ENCODE measurements around the gene DNASE1L2. TPM values are rescaled to one million over a fixed set of nuclear protein-coding genes. Genes with fewer than 3 reads are reported as not detected.

DNASE1L2 gene
- total RNA-seq, 4 donors from 2014 or later = 0.34 to 0.82 TPM; not detected in 2

- TF ChIP-seq, protein P1, sequence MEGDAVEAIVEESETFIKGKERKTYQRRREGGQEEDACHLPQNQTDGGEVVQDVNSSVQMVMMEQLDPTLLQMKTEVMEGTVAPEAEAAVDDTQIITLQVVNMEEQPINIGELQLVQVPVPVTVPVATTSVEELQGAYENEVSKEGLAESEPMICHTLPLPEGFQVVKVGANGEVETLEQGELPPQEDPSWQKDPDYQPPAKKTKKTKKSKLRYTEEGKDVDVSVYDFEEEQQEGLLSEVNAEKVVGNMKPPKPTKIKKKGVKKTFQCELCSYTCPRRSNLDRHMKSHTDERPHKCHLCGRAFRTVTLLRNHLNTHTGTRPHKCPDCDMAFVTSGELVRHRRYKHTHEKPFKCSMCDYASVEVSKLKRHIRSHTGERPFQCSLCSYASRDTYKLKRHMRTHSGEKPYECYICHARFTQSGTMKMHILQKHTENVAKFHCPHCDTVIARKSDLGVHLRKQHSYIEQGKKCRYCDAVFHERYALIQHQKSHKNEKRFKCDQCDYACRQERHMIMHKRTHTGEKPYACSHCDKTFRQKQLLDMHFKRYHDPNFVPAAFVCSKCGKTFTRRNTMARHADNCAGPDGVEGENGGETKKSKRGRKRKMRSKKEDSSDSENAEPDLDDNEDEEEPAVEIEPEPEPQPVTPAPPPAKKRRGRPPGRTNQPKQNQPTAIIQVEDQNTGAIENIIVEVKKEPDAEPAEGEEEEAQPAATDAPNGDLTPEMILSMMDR (IDR thresholded peaks at IDR 0.05; ENCODE audit: low read depth) = no peak
Observed at GRCh38 chr16:2284001-2284770, 47.9 kb downstream of the DNASE1L2 start.

GRCh38 chr16:2284797-2285576 lies 48.7 kb downstream of the DNASE1L2 start:
- TF ChIP-seq, protein P1 (IDR thresholded peaks at IDR 0.05; ENCODE audit: low read depth) = no peak

DNA sequence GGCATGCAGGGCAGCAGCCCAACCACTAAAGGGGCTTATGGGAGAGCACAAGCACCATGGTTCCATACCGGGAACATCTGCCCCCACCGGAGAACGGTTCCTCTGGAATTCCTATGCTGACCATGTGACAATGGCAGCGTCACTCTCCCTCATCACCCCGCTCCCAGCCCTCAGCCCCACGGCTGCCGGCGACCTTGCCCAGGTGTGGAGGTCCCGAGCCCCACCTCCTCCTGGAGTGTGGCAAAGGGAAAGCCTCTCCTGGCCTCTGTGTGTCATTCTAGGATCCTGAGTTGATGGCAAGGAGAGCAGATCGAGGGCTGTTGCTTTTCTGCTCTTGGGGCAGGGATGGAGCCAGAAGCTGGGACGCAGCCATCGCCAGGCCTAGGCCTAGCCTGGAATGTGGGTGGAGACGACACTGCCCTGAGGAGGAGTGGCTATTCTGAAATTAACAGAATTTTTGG lies 49.5 kb downstream of the DNASE1L2 start:
- TF ChIP-seq, protein P1 (IDR thresholded peaks at IDR 0.05; ENCODE audit: low read depth) = no peak

DNA sequence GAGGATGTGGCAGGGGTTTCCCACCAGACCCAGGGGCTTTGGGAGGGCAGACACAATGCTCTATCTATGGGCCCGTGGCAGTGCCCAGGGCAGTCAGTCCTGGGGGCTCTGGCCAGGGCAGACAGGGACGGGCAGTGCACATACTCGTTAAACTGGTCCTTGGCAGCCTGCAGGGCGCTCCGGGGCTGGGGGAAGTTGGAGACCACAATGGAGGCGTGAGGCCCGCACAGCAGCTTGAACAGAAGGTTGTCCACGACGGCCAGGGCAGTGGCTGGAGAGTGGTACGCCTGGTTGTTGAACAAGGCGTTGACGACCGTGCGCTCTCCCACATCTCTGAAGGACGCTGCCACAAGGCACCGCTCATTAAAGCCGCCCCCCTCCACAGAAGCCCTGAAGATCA lies 50.3 kb downstream of the DNASE1L2 start:
- TF ChIP-seq, protein P1 (IDR thresholded peaks at IDR 0.05; ENCODE audit: low read depth) = no peak

DNA sequence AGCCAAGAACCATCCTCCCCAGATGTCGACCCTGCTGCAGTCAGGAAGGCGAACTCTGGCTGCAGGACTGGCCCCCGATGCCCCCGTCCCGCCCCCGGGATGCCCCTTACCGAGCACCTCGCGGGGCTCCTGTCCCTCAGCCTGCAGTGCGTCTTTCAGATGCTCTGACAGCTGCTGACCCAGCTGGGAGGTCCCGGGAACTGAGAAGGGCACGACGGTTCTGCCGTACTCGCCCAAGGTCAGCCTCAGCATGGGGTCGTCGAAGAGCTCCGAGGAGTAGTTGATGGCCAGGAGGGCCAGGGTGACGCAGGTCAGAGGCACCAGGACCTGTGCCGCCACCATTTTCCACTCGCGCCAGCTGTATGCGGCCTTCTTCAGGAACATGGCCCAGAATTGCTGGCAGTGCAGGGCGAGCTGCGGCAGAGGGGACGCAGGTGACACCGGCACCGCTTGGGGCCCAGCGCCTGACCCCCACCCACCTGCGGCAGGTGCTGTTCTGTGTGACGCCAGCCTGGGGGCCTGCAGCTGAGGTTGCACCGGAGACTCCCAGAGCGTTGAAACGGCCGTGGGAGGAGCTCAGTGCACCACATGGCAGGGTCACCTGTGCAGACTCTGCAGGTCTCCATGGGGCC lies 51.8 kb downstream of the DNASE1L2 start:
- TF ChIP-seq, protein P1 (IDR thresholded peaks at IDR 0.05; ENCODE audit: low read depth) = no peak

Small RNA genes within 50 kb of the gene (small RNA-seq; reads per million reads assigned to genes)
- gene MIR3677 = not detected
- gene MIR4717 = not detected

Other genes with a start within 250 kb of the DNASE1L2 start
- gene SYNGR3, start 246.5 kb upstream of the DNASE1L2 start, total RNA-seq = not detected
- 10 to 100 TPM; 13.9 to 45.0 (median 15.0) TPM for gene ZNF598, start 226.6 kb upstream of the DNASE1L2 start, total RNA-seq
- gene NPW, start 216.7 kb upstream of the DNASE1L2 start, total RNA-seq = not detected
- 100 to 1,000 TPM in 1 of 4 donors, 10 to 100 TPM in 3; 15.1 to 140 (median 48.9) TPM for gene NHERF2, start 209.5 kb upstream of the DNASE1L2 start, total RNA-seq
- gene NTHL1, start 188.6 kb upstream of the DNASE1L2 start, total RNA-seq = 10 to 100 TPM in 2 of 4 donors, 1 to 10 TPM in 2; 6.5 to 21.7 (median 12.0) TPM
- gene TSC2, start 188.5 kb upstream of the DNASE1L2 start, total RNA-seq = 100 to 1,000 TPM in 1 of 4 donors, 10 to 100 TPM in 3; 31.1 to 110 (median 50.2) TPM
- gene PKD1, start 100.5 kb upstream of the DNASE1L2 start, total RNA-seq = 100 to 1,000 TPM in 2 of 4 donors, 10 to 100 TPM in 2; 40.1 to 318 (median 76.1) TPM
- gene RAB26, start 87.8 kb upstream of the DNASE1L2 start, total RNA-seq = 1 to 10 TPM in 1 of 4 donors, not detected in 3; 3.0 TPM
- 10 to 100 TPM; 19.1 to 45.0 (median 31.1) TPM for gene TRAF7, start 80.7 kb upstream of the DNASE1L2 start, total RNA-seq
- gene CASKIN1, start 39.8 kb upstream of the DNASE1L2 start, total RNA-seq = not detected
- 10 to 100 TPM; 29.3 to 58.8 (median 38.0) TPM for gene MLST8, start 31.0 kb upstream of the DNASE1L2 start, total RNA-seq
- gene BRICD5, start 25.6 kb upstream of the DNASE1L2 start, total RNA-seq = 1 to 10 TPM in 3 of 4 donors, under 1 TPM in 1; 0.66 to 6.0 (median 4.1) TPM
- 10 to 100 TPM in 3 of 4 donors, 1 to 10 TPM in 1; 7.7 to 21.1 (median 10.3) TPM for gene PGP, start 21.6 kb upstream of the DNASE1L2 start, total RNA-seq
- gene E4F1, start 12.9 kb upstream of the DNASE1L2 start, total RNA-seq = 10 to 100 TPM in 3 of 4 donors, 1 to 10 TPM in 1; 9.6 to 33.2 (median 16.8) TPM
- 10 to 100 TPM; 32.4 to 96.5 (median 49.8) TPM for gene ECI1, start 15.1 kb downstream of the DNASE1L2 start, total RNA-seq
- gene RNPS1, start 31.7 kb downstream of the DNASE1L2 start, total RNA-seq = 100 to 1,000 TPM in 1 of 4 donors, 10 to 100 TPM in 3; 66.6 to 127 (median 75.3) TPM
- gene ABCA3, start 104.3 kb downstream of the DNASE1L2 start, total RNA-seq = 10 to 100 TPM in 2 of 4 donors, 1 to 10 TPM in 2; 7.0 to 24.9 (median 9.5) TPM
- 1 to 10 TPM; 1.8 to 5.1 (median 2.0) TPM for gene CCNF, start 193.0 kb downstream of the DNASE1L2 start, total RNA-seq
- gene TEDC2, start 223.7 kb downstream of the DNASE1L2 start, total RNA-seq = 1 to 10 TPM in 1 of 4 donors, under 1 TPM in 2, not detected in 1; 0.44 to 1.7 (median 0.51) TPM
- gene NTN3, start 234.9 kb downstream of the DNASE1L2 start, total RNA-seq = not detected
- gene TBC1D24, start 238.7 kb downstream of the DNASE1L2 start, total RNA-seq = 10 to 100 TPM in 1 of 4 donors, 1 to 10 TPM in 3; 7.0 to 30.1 (median 8.1) TPM

Measured in subcutaneous adipose tissue (tissue), 4 donors.